SJCRH30 (cell line): ENCODE data around the gene APP. TPM values are rescaled to one million over a fixed set of nuclear protein-coding genes. Genes with fewer than 3 reads are reported as not detected.

ENCODE experiments used
- DNase-seq, 2 experiments: peaks; one replicate each; pipeline ENCODE4 v3.0.0-alpha.2; 2015 to 2020
- H3K27ac ChIP-seq: fragments of 250-450 bp; sonication (Bioruptor Pico); 2 replicates; pipeline ENCODE4 v1.5.1; 2020; ENCODE audit warnings: mild to moderate bottlenecking, moderate library complexity
- H3K27me3 ChIP-seq: fragments of 250-450 bp; sonication (Bioruptor Pico); 2 replicates; pipeline ENCODE4 v1.5.1; 2020; ENCODE audit warnings: mild to moderate bottlenecking, moderate library complexity
- H3K36me3 ChIP-seq: fragments of 250-450 bp; sonication (Bioruptor Pico); 2 replicates; pipeline ENCODE4 v1.5.1; 2020; ENCODE audit warnings: mild to moderate bottlenecking, moderate library complexity
- H3K4me1 ChIP-seq: fragments of 250-450 bp; sonication (Bioruptor Pico); 2 replicates; pipeline ENCODE4 v1.5.1; 2020; ENCODE audit warnings: mild to moderate bottlenecking, moderate library complexity
- H3K4me3 ChIP-seq: fragments of 250-450 bp; sonication (Bioruptor Pico); 2 replicates; pipeline ENCODE4 v1.5.1; 2020; ENCODE audit warnings: mild to moderate bottlenecking, moderate library complexity
- H3K9me3 ChIP-seq: fragments of 250-450 bp; sonication (Bioruptor Pico); replicated peaks from 2 replicates; pipeline ENCODE4 v1.5.1; 2020; ENCODE audit warnings: mild to moderate bottlenecking, moderate library complexity
- total RNA-seq: library from RNA; depleted of rRNA; stranded (reverse); fragments of >200 nt; shearing (Covaris generic); gene quantifications from 2 replicates; pipeline ENCODE4 v1.2.3, GENCODE V29; 2014; rRNA removed

Gene APP
- total RNA-seq: 369 and 399 TPM in 2 replicates

- peak within 1 kb of the TSS; percentile 90 for H3K27ac ChIP-seq
- peaks cover 16% of the 10 kb centered on the region for H3K4me1 ChIP-seq
- DNase-seq: peak; percentile 77 to 87
- no peaks in the 10 kb centered on the region for H3K27me3 ChIP-seq
- peaks cover 7% of the 10 kb centered on the region; the same call in 1 of the 2 replicates for H3K36me3 ChIP-seq
- H3K4me3 ChIP-seq: peak within 1 kb of the TSS; percentile 98
- H3K9me3 ChIP-seq: no peaks in the 10 kb centered on the region
Observed at GRCh38 chr21:26170471-26171257, at the start of gene APP. APP (minus strand) TSS chr21:26170770; CDS start chr21:26170620, 150 bp downstream.

- H3K4me3 ChIP-seq: no peak overlapping the region
- no peaks in the 10 kb centered on the region for H3K9me3 ChIP-seq
- no peaks in the 10 kb centered on the region for H3K36me3 ChIP-seq
- H3K27me3 ChIP-seq: no peaks in the 10 kb centered on the region
- no peak for DNase-seq
- no peaks in the 10 kb centered on the region for H3K4me1 ChIP-seq
- no peak overlapping the region for H3K27ac ChIP-seq
Observed at GRCh38 chr21:26212220-26212619, 41.6 kb upstream of the APP start.

GRCh38 chr21:26210614-26211013, 40.0 kb upstream of the APP start:
- H3K4me3 ChIP-seq: no peak overlapping the region

GRCh38 chr21:26207021-26207420, 36.5 kb upstream of the APP start:
- Histone ChIP-seq H3K27me3 (no peaks in the 10 kb centered on the region), H3K36me3 (no peaks in the 10 kb centered on the region), H3K4me1 (no peaks in the 10 kb centered on the region), H3K4me3 (no peak overlapping the region), H3K9me3 (peaks cover 3% of the 10 kb centered on the region; the same call in 1 of the 2 replicates), H3K27ac (no peak overlapping the region)
- DNase-seq: no peak

More at GRCh38 chr21:26210614-26211013, 40.0 kb upstream of the APP start:
- Histone ChIP-seq H3K9me3 (peaks cover 3% of the 10 kb centered on the region; the same call in 1 of the 2 replicates), H3K4me1 (no peaks in the 10 kb centered on the region), H3K27me3 (no peaks in the 10 kb centered on the region), H3K36me3 (no peaks in the 10 kb centered on the region), H3K27ac (no peak overlapping the region)
- DNase-seq: no peak

GRCh38 chr21:26199456-26199855, 28.9 kb upstream of the APP start:
- no peak overlapping the region for H3K4me3 ChIP-seq
- H3K36me3 ChIP-seq: no peaks in the 10 kb centered on the region
- H3K27me3 ChIP-seq: no peaks in the 10 kb centered on the region
- DNase-seq: no peak
- H3K4me1 ChIP-seq: peaks cover 5% of the 10 kb centered on the region; the same call in 1 of the 2 replicates
- H3K27ac ChIP-seq: no peak overlapping the region
- H3K9me3 ChIP-seq: no peaks in the 10 kb centered on the region

- Histone ChIP-seq H3K4me1 (peaks cover 5% of the 10 kb centered on the region; the same call in 1 of the 2 replicates), H3K27ac (no peak overlapping the region), H3K36me3 (no peaks in the 10 kb centered on the region), H3K9me3 (no peaks in the 10 kb centered on the region), H3K27me3 (no peaks in the 10 kb centered on the region), H3K4me3 (no peak overlapping the region)
- DNase-seq: peak; percentile 7 to 35
Observed at GRCh38 chr21:26195708-26196107, 25.1 kb upstream of the APP start.

- no peak for DNase-seq
- Histone ChIP-seq H3K4me1 (peaks cover 5% of the 10 kb centered on the region; the same call in 1 of the 2 replicates), H3K4me3 (no peak overlapping the region), H3K9me3 (no peaks in the 10 kb centered on the region), H3K36me3 (no peaks in the 10 kb centered on the region), H3K27me3 (no peaks in the 10 kb centered on the region), H3K27ac (no peak overlapping the region)
Observed at GRCh38 chr21:26194811-26195251, 24.3 kb upstream of the APP start.

- Histone ChIP-seq H3K36me3 (no peaks in the 10 kb centered on the region), H3K27ac (no peak overlapping the region), H3K4me1 (peaks cover 5% of the 10 kb centered on the region; the same call in 1 of the 2 replicates), H3K4me3 (no peak overlapping the region), H3K27me3 (no peaks in the 10 kb centered on the region), H3K9me3 (no peaks in the 10 kb centered on the region)
- DNase-seq: no peak
Observed at GRCh38 chr21:26194326-26194725, 23.8 kb upstream of the APP start.

GRCh38 chr21:26191609-26192008, 21.0 kb upstream of the APP start:
- Histone ChIP-seq H3K27ac (no peak overlapping the region), H3K4me3 (no peak overlapping the region), H3K9me3 (no peaks in the 10 kb centered on the region), H3K36me3 (no peaks in the 10 kb centered on the region), H3K4me1 (peaks cover 5% of the 10 kb centered on the region; the same call in 1 of the 2 replicates), H3K27me3 (no peaks in the 10 kb centered on the region)
- no peak for DNase-seq

GRCh38 chr21:26188422-26188821, 17.9 kb upstream of the APP start:
- Histone ChIP-seq H3K9me3 (no peaks in the 10 kb centered on the region), H3K4me1 (no peaks in the 10 kb centered on the region), H3K27me3 (no peaks in the 10 kb centered on the region), H3K36me3 (no peaks in the 10 kb centered on the region), H3K27ac (no peak overlapping the region), H3K4me3 (no peak overlapping the region)
- DNase-seq: no peak

GRCh38 chr21:26185446-26185845, 14.9 kb upstream of the APP start:
- no peaks in the 10 kb centered on the region for H3K27me3 ChIP-seq
- no peak for DNase-seq
- no peaks in the 10 kb centered on the region for H3K4me1 ChIP-seq
- no peak overlapping the region for H3K4me3 ChIP-seq
- no peaks in the 10 kb centered on the region for H3K36me3 ChIP-seq
- no peak overlapping the region for H3K27ac ChIP-seq
- peaks cover 6% of the 10 kb centered on the region; the same call in 1 of the 2 replicates for H3K9me3 ChIP-seq

GRCh38 chr21:26185021-26185420, 14.5 kb upstream of the APP start:
- no peaks in the 10 kb centered on the region for H3K27me3 ChIP-seq
- no peak for DNase-seq
- H3K4me1 ChIP-seq: no peaks in the 10 kb centered on the region
- H3K9me3 ChIP-seq: peaks cover 6% of the 10 kb centered on the region; the same call in 1 of the 2 replicates
- no peak overlapping the region for H3K27ac ChIP-seq
- no peaks in the 10 kb centered on the region for H3K36me3 ChIP-seq
- no peak overlapping the region for H3K4me3 ChIP-seq

- Histone ChIP-seq H3K9me3 (peaks cover 6% of the 10 kb centered on the region), H3K36me3 (no peaks in the 10 kb centered on the region), H3K27me3 (no peaks in the 10 kb centered on the region), H3K27ac (no peak overlapping the region), H3K4me1 (peaks cover 12% of the 10 kb centered on the region), H3K4me3 (no peak overlapping the region)
- no peak for DNase-seq
Observed at GRCh38 chr21:26179501-26179900, 8.9 kb upstream of the APP start.

- Histone ChIP-seq H3K27ac (peak overlapping the region; percentile 39), H3K36me3 (no peaks in the 10 kb centered on the region), H3K27me3 (no peaks in the 10 kb centered on the region), H3K9me3 (peaks cover 4% of the 10 kb centered on the region), H3K4me1 (peaks cover 12% of the 10 kb centered on the region), H3K4me3 (no peak overlapping the region)
- DNase-seq: no peak
Observed at GRCh38 chr21:26177746-26178426, 7.3 kb upstream of the APP start.

GRCh38 chr21:26177187-26177586, 6.6 kb upstream of the APP start:
- H3K4me1 ChIP-seq: peaks cover 12% of the 10 kb centered on the region
- no peak overlapping the region for H3K4me3 ChIP-seq
- peak; percentile 73 to 87 for DNase-seq
- H3K27me3 ChIP-seq: no peaks in the 10 kb centered on the region
- no peaks in the 10 kb centered on the region for H3K36me3 ChIP-seq
- H3K9me3 ChIP-seq: no peaks in the 10 kb centered on the region; the same call in 1 of the 2 replicates
- peak overlapping the region; percentile 39 for H3K27ac ChIP-seq
